Stimulated activated naive CD8-positive, alpha-beta T cell treated with anti-CD3 and anti-CD28 coated beads, Interleukin-15, Interleukin-2, amounts not matched to agents 100 ng/mL and 50 ng/mL, for 24 hours (primary cell): ENCODE data around the gene EPS8L3.
"Not testable (repeated sequence)": the region's sequence is repeated elsewhere in the genome, so short reads cannot be mapped to it uniquely, and the experiment has no call there.

Source experiments
- H3K27ac Mint-ChIP-seq: one replicate; pipeline ENCODE4 v1.8.0; 2021; ENCODE audit warnings: mild to moderate bottlenecking, mixed read lengths
- H3K27me3 Mint-ChIP-seq: one replicate; pipeline ENCODE4 v1.8.0; 2021; ENCODE audit warnings: mixed read lengths
- H3K36me3 Mint-ChIP-seq: one replicate; pipeline ENCODE4 v1.8.0; 2021; ENCODE audit warnings: low read depth, mixed read lengths
- H3K4me1 Mint-ChIP-seq: one replicate; pipeline ENCODE4 v1.8.0; 2021; ENCODE audit warnings: low read depth, mixed read lengths
- H3K4me3 Mint-ChIP-seq: one replicate; pipeline ENCODE4 v1.8.0; 2021; ENCODE audit warnings: mild to moderate bottlenecking, mixed read lengths
- H3K9me3 Mint-ChIP-seq: one replicate; pipeline ENCODE4 v1.8.0; 2021; ENCODE audit warnings: mixed read lengths

The EPS8L3 gene

GRCh38 chr1:109751531-109752260 lies 12.0 kb downstream of the EPS8L3 start:
- Mint-ChIP-seq H3K9me3 (no peaks in the 10 kb centered on the region), H3K36me3 (no peaks in the 10 kb centered on the region), H3K4me3 (no peak overlapping the region), H3K27ac (no peak overlapping the region), H3K27me3 (peaks cover 23% of the 10 kb centered on the region), H3K4me1 (no peaks in the 10 kb centered on the region)

GRCh38 chr1:109750920-109751319 lies 12.8 kb downstream of the EPS8L3 start:
- no peak overlapping the region for H3K4me3 Mint-ChIP-seq
- no peaks in the 10 kb centered on the region for H3K9me3 Mint-ChIP-seq
- no peaks in the 10 kb centered on the region for H3K4me1 Mint-ChIP-seq
- H3K27me3 Mint-ChIP-seq: peaks cover 26% of the 10 kb centered on the region
- no peak overlapping the region for H3K27ac Mint-ChIP-seq
- H3K36me3 Mint-ChIP-seq: no peaks in the 10 kb centered on the region

GRCh38 chr1:109750241-109750882 lies 13.4 kb downstream of the EPS8L3 start:
- H3K27ac Mint-ChIP-seq: no peak overlapping the region
- H3K9me3 Mint-ChIP-seq: no peaks in the 10 kb centered on the region
- no peak overlapping the region for H3K4me3 Mint-ChIP-seq
- H3K4me1 Mint-ChIP-seq: no peaks in the 10 kb centered on the region
- H3K36me3 Mint-ChIP-seq: no peaks in the 10 kb centered on the region
- peaks cover 26% of the 10 kb centered on the region for H3K27me3 Mint-ChIP-seq

- Mint-ChIP-seq H3K4me1 (no peaks in the 10 kb centered on the region), H3K36me3 (no peaks in the 10 kb centered on the region), H3K27ac (no peak overlapping the region), H3K4me3 (no peak overlapping the region), H3K27me3 (peaks cover 26% of the 10 kb centered on the region), H3K9me3 (no peaks in the 10 kb centered on the region)
Observed at GRCh38 chr1:109749221-109749620, 14.5 kb downstream of the EPS8L3 start.

- H3K9me3 Mint-ChIP-seq, H3K4me1 Mint-ChIP-seq, H3K27ac Mint-ChIP-seq, H3K4me3 Mint-ChIP-seq, H3K36me3 Mint-ChIP-seq: not testable (repeated sequence)
- H3K27me3 Mint-ChIP-seq: peaks cover 26% of the 10 kb centered on the region
Observed at GRCh38 chr1:109748311-109748710, 15.4 kb downstream of the EPS8L3 start.

GRCh38 chr1:109740615-109741373 lies 22.9 kb downstream of the EPS8L3 start, which contains the start of gene GSTM3:
Gene GSTM3 (minus strand): TSS chr1:109741038. CDS start chr1:109740287, 751 bp downstream.
- Mint-ChIP-seq H3K27me3 (peaks cover 13% of the 10 kb centered on the region), H3K4me1 (peaks cover 9% of the 10 kb centered on the region), H3K27ac (peak within 1 kb of the TSS; percentile 13), H3K9me3 (no peaks in the 10 kb centered on the region), H3K36me3 (no peaks in the 10 kb centered on the region), H3K4me3 (peak within 1 kb of the TSS; percentile 80)

GRCh38 chr1:109739738-109740614 lies 23.7 kb downstream of the EPS8L3 start:
- Mint-ChIP-seq H3K27me3 (peaks cover 13% of the 10 kb centered on the region), H3K4me1 (peaks cover 9% of the 10 kb centered on the region), H3K27ac (peak overlapping the region; percentile 27), H3K36me3 (no peaks in the 10 kb centered on the region), H3K4me3 (peak overlapping the region; percentile 80), H3K9me3 (no peaks in the 10 kb centered on the region)

GRCh38 chr1:109733236-109733870 lies 30.4 kb downstream of the EPS8L3 start:
- no peak overlapping the region for H3K27ac Mint-ChIP-seq
- H3K9me3 Mint-ChIP-seq: no peaks in the 10 kb centered on the region
- H3K4me3 Mint-ChIP-seq: no peak overlapping the region
- H3K27me3 Mint-ChIP-seq: peaks cover 3% of the 10 kb centered on the region
- H3K36me3 Mint-ChIP-seq: no peaks in the 10 kb centered on the region
- no peaks in the 10 kb centered on the region for H3K4me1 Mint-ChIP-seq

- Mint-ChIP-seq H3K4me3 (no peak overlapping the region), H3K4me1 (no peaks in the 10 kb centered on the region), H3K36me3 (no peaks in the 10 kb centered on the region), H3K27ac (no peak overlapping the region), H3K27me3 (no peaks in the 10 kb centered on the region), H3K9me3 (no peaks in the 10 kb centered on the region)
Observed at GRCh38 chr1:109732390-109732881, 31.3 kb downstream of the EPS8L3 start.

- Mint-ChIP-seq H3K27me3 (no peaks in the 10 kb centered on the region), H3K4me3 (no peak overlapping the region), H3K36me3 (no peaks in the 10 kb centered on the region), H3K27ac (no peak overlapping the region), H3K9me3 (no peaks in the 10 kb centered on the region), H3K4me1 (no peaks in the 10 kb centered on the region)
Observed at GRCh38 chr1:109730666-109731065, 33.1 kb downstream of the EPS8L3 start.

- H3K9me3 Mint-ChIP-seq: no peaks in the 10 kb centered on the region
- H3K27ac Mint-ChIP-seq: no peak overlapping the region
- H3K4me1 Mint-ChIP-seq: no peaks in the 10 kb centered on the region
- H3K27me3 Mint-ChIP-seq: no peaks in the 10 kb centered on the region
- H3K4me3 Mint-ChIP-seq: no peak overlapping the region
- H3K36me3 Mint-ChIP-seq: no peaks in the 10 kb centered on the region
Observed at GRCh38 chr1:109728870-109729269, 34.9 kb downstream of the EPS8L3 start.

GRCh38 chr1:109726728-109727373 lies 36.9 kb downstream of the EPS8L3 start:
- no peaks in the 10 kb centered on the region for H3K36me3 Mint-ChIP-seq
- no peaks in the 10 kb centered on the region for H3K27me3 Mint-ChIP-seq
- H3K27ac Mint-ChIP-seq: no peak overlapping the region
- no peak overlapping the region for H3K4me3 Mint-ChIP-seq
- no peaks in the 10 kb centered on the region for H3K4me1 Mint-ChIP-seq
- H3K9me3 Mint-ChIP-seq: no peaks in the 10 kb centered on the region

GRCh38 chr1:109726007-109726406 lies 37.7 kb downstream of the EPS8L3 start:
- H3K9me3 Mint-ChIP-seq: no peaks in the 10 kb centered on the region
- H3K36me3 Mint-ChIP-seq: no peaks in the 10 kb centered on the region
- no peak overlapping the region for H3K27ac Mint-ChIP-seq
- H3K4me1 Mint-ChIP-seq: no peaks in the 10 kb centered on the region
- H3K4me3 Mint-ChIP-seq: no peak overlapping the region
- H3K27me3 Mint-ChIP-seq: no peaks in the 10 kb centered on the region
